Mammary epithelial cell (primary cell): ENCODE measurements around the gene ADAMTS2.

Experiments
- CTCF ChIP-seq, 2 donors: IDR thresholded peaks in 1 of 2; conservative IDR thresholded peaks in 1 of 2; 2 replicates each; pipeline ENCODE4 v1.5.1; 2011 to 2012; ENCODE audit warnings: inconsistent platforms in 2 of 2, low read length in 2 of 2, mild to moderate bottlenecking in 2 of 2, control low read depth in 1 of 2, low read depth in 1 of 2; ENCODE audit not compliant: insufficient read depth in 1 of 2; ENCODE audit errors: extremely low read depth in 1 of 2
- EZH2 ChIP-seq: IDR thresholded peaks from 2 replicates; pipeline ENCODE4 v1.6.1; 2012; ENCODE audit warnings: low read length, inconsistent platforms, borderline replicate concordance

DNA sequence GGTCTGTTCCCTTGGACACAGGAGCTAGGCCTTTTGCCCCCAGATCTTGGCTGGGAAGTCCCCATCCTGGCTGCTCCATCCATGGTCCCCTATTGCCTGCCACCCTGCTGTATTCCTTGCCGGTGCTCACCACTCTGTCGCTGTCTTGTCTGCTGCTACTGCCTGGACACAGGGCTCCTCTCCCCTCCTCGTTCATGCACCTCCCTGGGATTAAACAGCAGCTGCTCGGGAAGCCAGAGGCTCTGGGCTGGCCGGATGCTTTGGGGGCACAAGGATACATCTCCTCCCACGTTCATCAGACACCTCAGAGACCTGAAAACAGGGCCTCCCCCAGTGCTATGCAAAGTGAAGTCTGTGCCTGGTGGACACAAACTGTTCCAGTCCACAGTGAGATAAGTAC is 174.7 kb downstream of the ADAMTS2 start:
- no peak for TF ChIP-seq CTCF (conservative IDR thresholded peaks at IDR 0.05 in 1 of 2, IDR thresholded peaks at IDR 0.05 in 1 of 2; ENCODE audit: extremely low read depth in 1 of 2, insufficient read depth in 1 of 2, low read depth in 1 of 2, low read length in 2 of 2)
- no peak for TF ChIP-seq EZH2
